ENCODE measurements around the gene ANKRD63.

Gene ANKRD63

DNA sequence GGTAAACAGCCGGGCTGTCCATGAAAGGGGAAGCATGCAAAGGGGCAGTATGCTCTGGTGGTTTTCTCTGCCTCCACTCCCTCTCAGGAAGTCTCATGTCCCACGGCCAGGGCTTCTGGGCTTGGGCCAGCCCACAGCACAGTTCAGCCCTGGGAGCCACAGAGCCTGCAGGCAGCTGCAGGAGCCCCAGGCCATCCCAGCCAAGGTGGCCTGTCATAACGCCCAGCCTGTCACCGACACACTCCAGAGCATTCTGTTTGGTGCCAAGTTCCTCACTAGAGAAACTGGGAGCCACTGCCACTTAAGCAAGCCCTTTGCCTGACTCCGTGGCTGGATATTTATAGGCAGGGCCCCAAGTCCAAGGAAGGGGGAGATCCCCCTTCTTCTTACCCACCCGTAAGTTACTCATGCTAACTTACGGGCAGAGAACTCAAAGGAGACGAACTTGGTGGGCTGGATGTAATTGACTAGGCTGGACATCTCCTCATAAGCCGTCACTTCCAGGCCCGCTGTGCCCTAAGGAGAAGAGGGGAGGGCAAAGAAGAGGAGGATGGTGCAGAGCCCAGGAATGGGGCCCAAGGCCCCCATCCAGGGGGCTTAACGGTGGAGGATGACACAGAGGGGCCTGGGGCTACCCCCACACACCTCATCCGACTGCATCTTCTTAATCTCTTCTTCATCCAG lies 13.2 kb upstream of the ANKRD63 start:
- no peak for DNase-seq (ENCODE audit: low read depth, low spot score)

DNA sequence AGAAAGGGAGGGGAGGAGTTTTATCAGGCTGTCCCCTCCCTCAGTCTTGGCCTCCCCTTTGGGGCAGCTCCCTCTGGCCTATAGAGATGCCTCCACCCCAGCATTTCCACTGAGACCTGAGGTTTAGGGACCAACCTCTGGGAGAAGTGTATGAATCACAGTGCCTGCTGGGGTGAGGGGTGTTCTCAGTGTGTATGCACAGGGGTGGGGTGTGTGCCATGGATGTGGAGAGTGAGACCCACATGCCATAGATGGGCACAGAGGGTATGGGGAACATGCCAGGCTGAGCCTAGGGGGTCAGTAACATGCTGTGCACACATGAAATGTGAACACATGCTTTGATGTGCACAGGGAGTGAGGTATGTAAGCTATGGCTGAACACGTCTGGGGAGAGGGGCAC lies 12.4 kb upstream of the ANKRD63 start:
- DNase-seq (ENCODE audit: low read depth, low spot score): no peak

DNA sequence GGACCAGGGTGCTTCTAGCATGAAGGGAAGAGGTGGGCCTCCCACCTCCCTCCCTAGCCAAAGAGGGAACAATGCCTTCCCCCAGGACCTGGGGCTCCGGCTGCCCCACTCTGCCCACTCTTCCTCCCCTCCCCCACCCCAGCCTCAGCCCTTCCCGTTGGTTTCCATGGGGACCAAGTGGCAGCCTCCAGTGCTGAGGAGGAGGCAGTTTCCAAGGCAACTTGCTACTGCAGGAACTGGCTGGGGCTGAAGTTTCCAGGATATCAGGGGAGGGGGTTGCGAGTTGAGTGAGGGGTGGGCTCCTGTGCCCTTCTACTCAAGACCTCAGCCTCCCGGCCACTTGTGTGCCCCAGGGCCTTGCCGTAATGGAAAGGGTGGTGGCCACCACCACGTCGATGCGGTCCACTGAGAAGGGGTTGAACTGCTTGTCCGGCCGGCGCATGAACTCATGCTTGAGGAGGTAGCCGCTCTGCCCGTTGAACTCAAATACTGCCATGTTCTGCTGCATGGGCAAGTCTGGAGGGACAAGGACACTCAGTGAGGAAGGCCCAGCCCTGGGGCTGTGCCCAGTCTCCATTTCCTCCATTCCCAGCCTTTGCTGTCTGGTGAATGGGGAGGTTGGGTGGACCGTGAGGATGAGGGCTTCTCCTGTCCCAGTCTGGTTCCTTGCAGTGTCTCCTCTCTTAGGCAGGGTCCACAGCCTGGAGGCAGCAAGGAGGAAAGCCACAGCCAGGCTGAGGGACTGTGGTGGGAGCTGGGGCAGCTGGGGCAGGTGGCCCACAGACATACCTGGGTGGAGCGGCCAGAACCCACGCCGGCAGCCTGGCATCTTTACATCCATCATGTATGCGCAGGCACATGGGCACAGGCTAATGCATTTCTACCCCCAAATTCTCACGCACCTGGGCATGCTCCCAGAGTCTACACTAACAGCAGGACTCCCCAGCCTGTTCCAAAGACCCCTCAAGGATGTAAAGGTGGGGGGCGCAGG lies 11.3 kb upstream of the ANKRD63 start:
- DNase-seq (ENCODE audit: low read depth, low spot score): no peak

DNA sequence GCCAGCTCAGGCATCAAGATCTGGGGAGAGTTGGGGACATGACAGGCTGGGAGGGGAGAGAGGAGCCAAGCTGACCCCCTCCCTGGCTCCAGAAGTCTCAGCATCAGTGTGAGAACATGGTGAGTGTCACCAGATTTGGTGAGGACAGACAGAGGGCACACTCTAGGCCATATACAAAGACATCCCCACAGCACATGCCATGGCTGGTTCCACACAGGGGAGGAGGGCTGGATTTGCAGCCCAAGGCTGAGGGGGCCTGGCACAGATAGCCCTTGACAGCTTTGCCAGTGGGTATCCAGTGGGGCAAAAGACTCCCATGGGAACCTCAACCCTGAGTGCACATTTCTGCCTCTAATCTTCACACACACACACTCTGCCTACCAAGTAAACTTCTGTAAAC lies 10.1 kb upstream of the ANKRD63 start:
- no peak for DNase-seq (ENCODE audit: low read depth, low spot score)

DNA sequence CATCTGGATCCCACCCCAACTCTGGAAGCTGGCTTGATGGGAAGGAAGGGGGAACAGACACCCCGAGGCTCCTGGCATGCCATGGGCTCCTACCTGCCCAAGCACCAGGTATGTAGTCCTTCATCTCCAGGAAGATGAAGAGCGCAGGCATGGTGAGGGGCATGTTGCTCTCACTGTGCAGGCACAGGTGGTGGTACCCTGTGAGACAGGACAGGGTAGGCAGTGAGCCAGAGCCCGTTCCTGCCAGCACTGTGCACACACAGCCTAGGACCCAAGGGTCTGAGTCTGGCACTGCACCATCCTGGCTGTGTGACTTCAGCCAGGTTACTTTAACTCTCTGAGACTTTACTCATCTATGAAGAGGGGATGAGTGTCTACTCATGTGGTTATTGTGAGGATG lies 9.4 kb upstream of the ANKRD63 start:
- no peak for DNase-seq (ENCODE audit: low read depth, low spot score)

DNA sequence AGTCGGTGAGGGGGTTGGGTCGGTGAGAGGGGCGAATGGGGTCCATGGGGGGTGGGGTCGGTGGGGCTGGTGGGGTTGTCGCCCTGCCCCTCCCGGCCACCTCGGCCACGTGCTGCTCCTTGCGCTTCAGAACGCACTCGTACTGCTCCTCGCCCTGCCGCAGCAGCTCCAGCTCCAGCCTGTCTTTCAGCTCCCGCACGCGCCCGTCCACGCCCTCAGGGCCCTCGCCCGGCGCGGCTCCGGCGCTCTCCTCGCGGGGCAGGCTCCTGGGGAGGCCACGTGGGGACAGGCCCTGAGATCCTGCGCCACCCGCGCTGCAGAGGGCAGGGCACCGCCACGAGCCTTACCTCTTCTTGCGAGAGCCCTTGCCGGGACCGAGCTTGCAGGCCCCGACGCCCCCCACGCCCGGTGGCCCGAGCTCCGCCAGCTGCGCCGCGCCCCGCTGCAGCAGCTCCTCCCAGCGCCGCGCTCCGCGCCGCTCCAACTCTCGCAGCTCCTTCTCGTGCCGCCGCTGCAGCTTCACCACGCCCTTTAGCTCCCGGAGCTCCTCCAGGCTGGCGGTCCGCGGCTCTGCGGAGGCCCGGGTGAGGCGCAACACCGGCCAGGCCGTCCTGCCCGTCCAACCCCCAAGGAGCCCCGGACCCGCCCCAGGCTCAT lies 8.2 kb upstream of the ANKRD63 start:
- DNase-seq (ENCODE audit: low read depth, low spot score): no peak

DNA sequence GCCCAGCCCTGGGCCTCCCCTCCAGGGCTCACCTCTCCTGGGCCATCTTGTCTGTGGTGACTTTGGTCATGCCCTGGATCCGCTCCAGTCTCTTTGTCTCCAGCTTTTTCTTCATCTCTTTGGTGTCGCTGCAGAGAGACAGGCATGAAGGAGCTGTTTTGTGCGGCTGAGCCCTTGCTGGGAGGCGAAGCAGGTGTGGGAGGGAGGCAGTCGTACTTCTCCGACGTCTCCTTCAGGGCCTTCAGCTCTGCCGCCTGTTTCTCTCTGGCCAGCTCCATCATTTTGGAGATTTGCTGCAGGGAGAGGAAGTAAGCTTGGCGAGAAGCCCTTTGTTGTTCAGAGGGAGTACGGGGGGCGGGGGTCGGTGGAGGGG lies 7.7 kb upstream of the ANKRD63 start:
- DNase-seq (ENCODE audit: low read depth, low spot score): no peak

DNA sequence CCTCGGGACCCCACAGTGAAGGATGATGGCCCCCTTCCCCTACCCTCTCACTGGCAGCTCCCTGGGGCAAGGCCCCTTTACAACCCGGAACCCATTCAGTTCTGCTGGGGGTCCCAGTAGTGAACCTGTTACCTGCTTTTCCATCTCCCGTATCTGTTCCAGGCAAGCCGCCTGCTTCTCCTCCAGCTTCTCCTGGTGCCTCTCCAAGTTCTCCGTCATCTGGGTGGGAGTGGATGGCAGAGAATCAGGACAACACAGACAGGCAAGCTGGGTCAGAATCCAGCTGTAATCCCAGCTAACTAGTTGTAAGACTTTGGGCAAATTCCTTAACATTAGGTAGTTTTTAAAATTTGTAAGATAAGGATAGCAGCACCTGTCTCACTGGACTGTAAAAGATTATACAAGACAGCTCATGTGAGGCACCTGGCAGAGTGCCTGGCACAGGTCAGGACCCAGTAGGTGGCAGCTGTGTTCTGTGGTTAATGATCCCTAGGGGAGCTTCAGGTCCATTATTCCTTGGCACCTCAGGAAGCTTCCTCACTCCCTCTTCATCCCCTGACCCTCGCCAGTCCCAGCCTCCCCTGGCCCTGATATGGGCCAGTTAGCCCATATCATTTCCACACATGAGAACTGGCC lies 6.4 kb upstream of the ANKRD63 start:
- DNase-seq (ENCODE audit: low read depth, low spot score): no peak

DNA sequence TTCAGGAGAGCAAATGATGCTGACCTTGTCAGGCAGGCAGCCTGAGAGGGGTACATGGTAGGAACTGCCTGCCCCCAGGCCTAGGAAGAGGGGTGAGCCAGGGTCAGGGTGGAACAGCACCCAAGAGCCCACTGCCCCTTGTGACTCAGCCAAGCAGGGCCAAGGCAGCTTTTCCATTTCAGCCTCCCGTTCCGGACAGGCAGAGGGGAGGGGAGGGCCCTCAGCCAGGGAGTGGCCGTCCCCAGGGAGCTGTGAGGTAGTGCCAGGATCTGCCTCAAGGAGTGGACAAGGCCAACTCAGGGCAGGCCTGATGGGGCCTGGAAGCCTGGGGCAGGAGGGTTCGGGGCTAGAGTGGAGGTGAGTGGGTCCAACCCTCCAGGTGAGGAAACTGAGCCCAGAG lies 5.1 kb upstream of the ANKRD63 start:
- DNase-seq (ENCODE audit: low read depth, low spot score): no peak

DNA sequence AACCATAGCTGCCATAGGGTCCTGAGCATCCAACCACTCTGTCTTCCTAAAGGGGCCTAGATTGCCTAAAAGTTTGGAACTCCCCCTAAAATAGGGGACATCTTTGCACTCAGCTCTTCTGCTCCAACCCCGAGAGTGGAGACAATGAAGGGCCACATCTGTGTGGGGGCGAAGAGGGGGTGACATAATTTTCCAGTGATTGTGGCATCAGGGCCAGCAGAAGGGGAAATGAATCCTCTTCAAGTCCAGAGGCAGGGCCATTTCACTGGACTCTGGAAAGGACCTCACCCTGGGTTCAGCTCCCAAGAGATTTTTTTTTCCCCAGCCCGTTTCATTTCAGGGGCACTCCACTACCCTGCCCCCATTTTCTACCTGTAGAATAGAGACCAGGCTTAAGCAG lies 4.6 kb upstream of the ANKRD63 start:
- no peak for DNase-seq (ENCODE audit: low read depth, low spot score)

DNA sequence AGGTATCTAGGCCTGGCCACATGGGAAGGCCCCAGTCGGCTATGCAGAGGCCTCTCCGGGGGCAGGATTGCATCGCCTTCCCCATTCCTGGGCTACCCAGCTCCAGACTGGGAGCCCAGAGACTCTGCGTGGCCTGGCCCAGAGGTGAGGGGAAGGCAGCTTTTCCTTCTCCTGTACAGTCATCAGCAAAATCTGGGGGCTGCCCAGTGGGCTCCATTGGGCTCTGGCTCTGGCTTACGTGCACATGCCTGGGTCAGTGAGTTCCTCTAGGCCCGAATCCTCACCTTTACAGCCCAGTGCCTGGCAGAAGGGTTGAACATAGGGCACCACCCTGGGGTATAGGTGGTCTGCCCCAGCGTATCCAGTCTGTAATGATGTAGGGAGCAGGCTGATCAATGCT lies 3.9 kb upstream of the ANKRD63 start:
- DNase-seq (ENCODE audit: low read depth, low spot score): no peak

DNA sequence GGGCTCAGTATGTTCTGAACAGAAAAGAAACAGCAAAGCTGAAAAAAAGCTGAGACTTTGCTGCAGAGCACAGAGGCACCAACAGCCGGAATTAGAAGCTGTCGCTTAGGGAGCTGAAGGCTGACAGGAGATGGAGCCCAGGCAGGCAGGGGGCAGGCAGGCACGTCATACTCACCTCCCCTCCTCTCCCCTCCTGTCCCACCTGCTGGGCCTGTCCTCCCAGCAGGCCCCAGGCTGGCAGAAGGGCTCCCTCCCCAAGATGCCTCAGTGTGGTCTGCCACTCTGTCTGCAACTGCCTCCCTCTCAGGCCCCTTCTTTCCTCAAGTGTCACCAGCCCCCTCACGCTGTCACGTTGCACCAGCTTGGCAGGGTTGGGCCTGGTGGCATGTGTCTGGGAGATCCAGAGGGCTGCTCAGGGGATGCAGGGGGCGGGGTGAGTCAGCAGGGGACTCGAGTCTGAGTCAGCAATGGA lies 3.2 kb upstream of the ANKRD63 start:
- DNase-seq (ENCODE audit: low read depth, low spot score): no peak

DNA sequence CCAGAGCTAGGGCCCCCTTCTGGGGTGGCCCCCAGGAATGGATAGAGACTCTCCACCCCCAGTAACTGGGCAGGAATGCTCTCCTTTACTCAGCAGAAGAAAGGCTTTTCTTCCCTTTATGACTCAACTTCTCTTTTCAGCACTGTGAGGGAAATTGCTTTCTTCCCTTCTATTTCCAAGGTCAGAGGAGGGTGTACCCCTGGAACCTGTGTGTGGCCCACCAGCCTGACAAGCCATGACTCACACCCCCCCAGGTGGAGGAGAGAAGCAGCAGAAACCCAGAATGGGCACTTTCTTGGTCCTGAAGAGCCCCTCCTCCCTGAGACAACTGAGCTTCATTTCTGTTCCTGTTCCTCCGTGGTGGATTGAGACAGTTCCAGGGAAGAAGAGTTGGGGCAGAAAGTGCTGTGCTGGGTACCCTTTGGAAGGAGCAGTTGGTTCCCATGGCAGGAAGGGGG lies 2.7 kb upstream of the ANKRD63 start:
- DNase-seq (ENCODE audit: low read depth, low spot score): no peak

DNA sequence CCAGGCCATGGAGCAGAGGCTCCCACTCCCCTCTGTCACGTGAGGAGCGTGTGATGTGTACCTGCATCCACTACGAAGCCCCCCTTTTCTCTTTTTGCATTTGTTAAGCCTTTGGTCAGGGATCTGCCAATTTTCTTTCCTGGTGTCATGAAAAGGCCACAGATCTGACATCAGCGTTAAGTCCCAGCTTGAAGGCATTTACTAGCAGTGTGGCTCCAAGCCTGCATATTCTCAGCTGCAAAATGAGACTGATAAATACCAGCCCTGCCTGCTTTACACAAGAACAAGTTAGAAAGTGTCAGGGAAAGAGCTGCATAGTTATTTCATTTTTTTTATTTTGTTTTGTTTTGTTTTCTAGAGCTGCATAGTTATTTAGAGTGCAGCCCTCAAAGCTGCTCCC lies 2.3 kb upstream of the ANKRD63 start:
- DNase-seq (ENCODE audit: low read depth, low spot score): no peak

DNA sequence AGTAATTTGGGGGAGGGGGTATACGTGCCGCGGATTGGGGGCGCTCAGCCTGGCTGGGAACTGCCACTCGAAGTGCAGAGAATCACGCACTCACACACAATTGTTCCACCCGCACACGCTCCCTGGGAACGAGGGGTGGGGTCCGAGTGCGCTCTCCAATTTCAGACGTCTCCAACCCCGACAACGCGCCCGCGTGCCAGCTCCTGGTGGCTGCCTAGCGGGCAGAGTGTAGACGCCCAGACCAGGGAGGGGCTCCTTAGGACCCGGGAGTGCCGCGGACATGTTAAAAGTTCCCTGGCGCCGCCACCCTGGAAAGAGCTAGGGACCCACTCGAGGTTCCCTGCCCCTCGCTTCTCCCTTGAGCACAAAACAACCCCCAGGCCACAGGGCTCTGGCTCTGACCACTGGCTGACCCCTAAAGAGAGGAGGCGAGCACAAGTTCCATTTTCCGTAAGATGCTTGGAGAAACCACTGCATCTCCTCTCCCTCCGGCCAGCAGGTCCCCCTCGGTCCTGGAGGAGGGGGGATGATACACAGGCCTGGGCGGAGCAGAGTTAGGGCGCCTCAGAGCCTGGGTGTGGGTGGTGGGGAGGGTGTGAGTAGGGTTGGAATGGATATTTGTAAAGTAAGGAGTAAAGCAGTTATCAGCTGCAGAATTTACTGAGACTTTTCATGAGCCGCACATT lies 894 bp upstream of the ANKRD63 start:
- no peak for DNase-seq (ENCODE audit: low read depth, low spot score)

DNA sequence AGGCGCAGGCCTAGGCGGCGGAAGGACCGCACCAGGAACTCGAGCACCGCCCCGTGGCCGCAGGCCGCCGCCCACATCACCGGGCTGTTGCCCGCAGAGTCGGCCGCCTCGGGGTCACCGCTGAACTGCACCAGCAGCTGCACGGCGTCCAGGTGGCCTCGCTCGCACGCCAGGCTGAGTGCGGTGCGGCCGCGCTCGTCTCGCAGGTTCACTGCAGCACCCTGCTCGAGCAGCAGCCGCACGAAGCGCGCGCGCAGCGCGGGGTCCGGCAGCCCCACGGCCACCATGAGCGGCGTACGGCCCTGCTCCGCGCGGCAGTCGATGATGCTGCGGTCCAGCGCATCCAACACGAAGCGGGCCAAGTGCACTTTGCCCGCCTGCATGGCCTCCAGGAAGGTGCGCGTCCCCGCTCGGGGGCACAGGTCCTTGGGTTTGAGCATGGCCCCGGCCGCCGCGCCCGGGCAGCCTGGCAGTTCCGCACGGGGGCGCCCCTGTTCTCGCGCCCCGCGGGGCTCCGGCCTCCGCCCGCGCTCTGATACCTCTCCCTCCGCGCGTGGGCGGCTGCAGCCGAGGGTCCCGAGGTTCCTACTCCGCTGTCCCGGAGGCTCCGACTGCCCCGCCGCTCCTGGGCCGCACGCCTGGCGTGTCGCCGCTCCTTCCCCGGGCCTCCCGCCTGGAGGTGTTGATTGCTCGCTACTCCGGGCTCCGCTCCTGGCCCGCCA lies 556 bp downstream of the ANKRD63 start:
- DNase-seq (ENCODE audit: low read depth, low spot score): peak; percentile 9

DNA sequence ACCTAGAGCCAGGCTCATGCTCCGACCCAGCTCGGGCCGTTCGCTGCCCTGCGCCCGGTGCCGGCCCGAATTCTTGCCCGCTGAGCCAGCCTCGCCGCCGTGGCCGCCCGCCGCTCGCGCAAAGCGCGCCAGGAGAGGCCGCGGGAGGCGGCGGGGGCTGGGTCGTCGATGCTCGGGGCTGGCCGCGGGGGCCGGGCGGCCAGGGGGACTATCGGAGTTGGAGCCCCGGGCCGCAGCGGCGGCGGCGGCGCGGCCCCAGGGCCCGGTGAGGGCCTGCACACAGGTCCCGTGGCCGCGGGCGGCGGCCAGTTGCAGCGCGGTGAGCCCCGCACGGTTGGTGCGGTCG lies 1.1 kb downstream of the ANKRD63 start:
- DNase-seq (ENCODE audit: low read depth, low spot score): no peak

DNA sequence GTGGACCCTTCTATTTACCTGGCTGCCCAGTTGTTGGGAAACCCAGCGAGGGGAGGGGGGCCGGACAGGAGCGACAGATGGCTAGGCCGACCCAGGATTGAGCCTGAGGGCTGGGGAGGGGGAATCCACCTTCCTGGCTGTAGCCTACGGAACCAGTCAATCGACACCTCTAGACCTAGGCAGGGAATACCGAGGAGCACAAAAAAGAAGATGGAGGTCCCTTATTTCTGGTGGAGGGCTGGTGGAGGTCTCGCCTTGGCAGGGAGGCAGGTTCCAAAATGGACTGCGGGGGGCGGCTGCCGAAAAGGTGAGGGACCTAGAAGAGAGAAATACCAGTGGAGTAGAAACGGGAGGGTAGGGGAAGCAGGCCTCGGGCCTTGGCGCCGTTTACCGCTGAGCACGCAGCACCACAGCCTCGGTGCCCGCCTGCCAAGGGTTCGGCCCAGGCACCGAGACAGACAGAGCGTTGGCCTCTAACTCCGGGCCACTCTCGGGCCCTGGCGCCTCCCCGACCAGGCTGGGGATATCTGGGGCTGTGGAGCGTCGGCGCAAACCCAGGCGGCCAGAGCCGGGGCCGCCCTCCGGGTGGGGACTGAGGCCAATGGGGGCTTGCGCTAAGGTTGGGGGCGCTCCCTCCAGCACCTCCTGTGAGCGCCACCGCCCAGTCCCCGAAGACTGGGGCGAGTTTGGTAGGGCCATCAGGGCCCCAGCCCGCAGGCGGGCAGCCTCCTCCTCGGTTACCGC lies 1.6 kb downstream of the ANKRD63 start:
- DNase-seq (ENCODE audit: low read depth, low spot score): no peak

DNA sequence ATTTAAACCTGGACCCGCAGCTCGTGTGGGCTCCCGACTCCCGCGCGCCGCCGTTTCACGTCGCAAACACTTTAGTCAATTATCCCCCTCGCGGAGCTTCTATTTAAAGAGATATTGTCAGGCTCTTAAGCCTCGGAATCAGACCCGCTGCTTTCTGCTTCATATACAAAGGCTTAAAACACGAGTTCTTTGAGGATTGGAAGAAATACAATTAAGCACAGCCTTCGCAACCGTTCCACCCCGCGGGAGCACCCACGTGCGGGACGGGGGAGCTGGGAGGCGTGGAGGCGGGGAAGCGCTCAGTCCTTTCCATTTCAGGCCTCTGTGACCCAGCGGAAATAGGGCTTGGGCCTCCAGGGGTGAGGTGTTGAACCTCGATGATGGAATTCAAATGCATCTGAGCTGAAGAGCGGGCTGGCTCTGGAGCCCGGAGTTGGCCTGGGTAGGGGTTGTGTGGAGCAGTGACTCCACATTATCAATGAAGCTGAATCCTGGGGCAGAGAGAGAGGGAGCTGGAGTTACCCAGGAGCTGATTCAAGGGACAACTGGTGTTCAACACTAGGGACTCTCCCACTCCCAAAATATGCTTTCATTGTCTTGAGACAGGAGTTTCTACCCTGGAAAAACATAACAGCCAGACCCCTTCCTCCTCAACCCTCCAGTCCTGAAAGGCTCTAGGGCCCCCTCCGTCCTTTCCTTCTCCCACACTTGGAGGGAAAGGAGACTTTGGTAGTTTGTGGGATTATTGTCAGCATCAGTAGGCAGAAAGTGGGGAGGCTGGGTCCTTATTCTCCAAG lies 2.4 kb downstream of the ANKRD63 start:
- DNase-seq (ENCODE audit: low read depth, low spot score): no peak
